Measurements from ENCODE around the gene MAVS. TPM values are rescaled to one million over a fixed set of nuclear protein-coding genes. Genes with fewer than 3 reads are reported as not detected.
"Not testable (repeated sequence)": the region's sequence is repeated elsewhere in the genome, so short reads cannot be mapped to it uniquely, and the experiment has no call there.

Gene MAVS
- total RNA-seq, 1 donor from 2014 or later = 44.9 TPM

GRCh38 chr20:3901706-3902440 lies 55.2 kb downstream of the MAVS start:
- Histone ChIP-seq H3K27me3 (ENCODE audit: low read depth) (no peaks in the 10 kb centered on the region), H3K36me3 (no peaks in the 10 kb centered on the region), H3K4me3 (peak overlapping the region; percentile 3), H3K27ac (replicated peaks) (peak overlapping the region; percentile 39), H3K4me1 (peaks cover 77% of the 10 kb centered on the region), H3K9me3 (replicated peaks) (no peaks in the 10 kb centered on the region)
- intact Hi-C loops (cut with micrococcal nuclease) = no loop called here
- DNase-seq = no peak
- no peak for TF ChIP-seq CTCF (IDR thresholded peaks at IDR 0.05; ENCODE audit: borderline replicate concordance)

- TF ChIP-seq CTCF (IDR thresholded peaks at IDR 0.05; ENCODE audit: borderline replicate concordance) = no peak
- intact Hi-C loops (cut with micrococcal nuclease) = no loop called here
- Histone ChIP-seq H3K27ac (replicated peaks) (peak overlapping the region; percentile 39), H3K9me3 (replicated peaks) (no peaks in the 10 kb centered on the region), H3K27me3 (ENCODE audit: low read depth) (no peaks in the 10 kb centered on the region), H3K36me3 (no peaks in the 10 kb centered on the region), H3K4me3 (no peak overlapping the region), H3K4me1 (peaks cover 77% of the 10 kb centered on the region)
- no peak for DNase-seq
Observed at GRCh38 chr20:3902446-3902845, 55.8 kb downstream of the MAVS start.

GRCh38 chr20:3904224-3904623 lies 57.6 kb downstream of the MAVS start:
- TF ChIP-seq CTCF (IDR thresholded peaks at IDR 0.05; ENCODE audit: borderline replicate concordance) = no peak
- intact Hi-C loops (cut with micrococcal nuclease) = no loop called here
- Histone ChIP-seq H3K27ac (replicated peaks) (no peak overlapping the region), H3K27me3 (ENCODE audit: low read depth) (no peaks in the 10 kb centered on the region), H3K4me1 (peaks cover 77% of the 10 kb centered on the region), H3K9me3 (replicated peaks) (no peaks in the 10 kb centered on the region), H3K36me3 (peaks cover 14% of the 10 kb centered on the region), H3K4me3 (no peak overlapping the region)
- DNase-seq = no peak

- no peaks in the 10 kb centered on the region for H3K9me3 ChIP-seq (replicated peaks)
- no peak for DNase-seq
- H3K4me1 ChIP-seq = peaks cover 76% of the 10 kb centered on the region
- TF ChIP-seq CTCF (IDR thresholded peaks at IDR 0.05; ENCODE audit: borderline replicate concordance) = no peak
- no peak overlapping the region for H3K4me3 ChIP-seq
- intact Hi-C loops (cut with micrococcal nuclease) = no loop called here
- H3K27ac ChIP-seq (replicated peaks) = no peak overlapping the region
- H3K27me3 ChIP-seq (ENCODE audit: low read depth) = no peaks in the 10 kb centered on the region
- H3K36me3 ChIP-seq = peaks cover 20% of the 10 kb centered on the region
Observed at GRCh38 chr20:3904857-3905256, 58.2 kb downstream of the MAVS start.

- DNase-seq; H3K27me3 ChIP-seq (ENCODE audit: low read depth); H3K4me3 ChIP-seq; H3K9me3 ChIP-seq (replicated peaks); H3K27ac ChIP-seq (replicated peaks); intact Hi-C loops (cut with micrococcal nuclease): not testable (repeated sequence)
- H3K4me1 ChIP-seq = peaks cover 72% of the 10 kb centered on the region
- peaks cover 38% of the 10 kb centered on the region for H3K36me3 ChIP-seq
Observed at GRCh38 chr20:3906744-3907721, 60.4 kb downstream of the MAVS start.

All from left ventricle myocardium inferior (tissue), 1 donor.